Mesothelial cell of epicardium (in vitro differentiated cells): ENCODE measurements around the gene PROSER1. TPM values are rescaled to one million over a fixed set of nuclear protein-coding genes. Genes with fewer than 3 reads are reported as not detected.
"Not testable (repeated sequence)": the region's sequence is repeated elsewhere in the genome, so short reads cannot be mapped to it uniquely, and the experiment has no call there.

Source experiments
- DNase-seq, 2 experiments: peaks; one replicate each; pipeline ENCODE4 v3.0.0; 2021; ENCODE audit warnings: low spot score in 2 of 2; ENCODE audit not compliant: unreplicated experiment in 2 of 2
- H3K27ac Mint-ChIP-seq: 2 replicates; pipeline ENCODE4 v1.8.0; 2021; ENCODE audit warnings: mixed read lengths
- H3K27me3 Mint-ChIP-seq: 2 replicates; pipeline ENCODE4 v1.8.0; 2021; ENCODE audit warnings: low read depth, mixed read lengths
- H3K36me3 Mint-ChIP-seq: 2 replicates; pipeline ENCODE4 v1.8.0; 2021; ENCODE audit warnings: mixed read lengths
- H3K4me1 Mint-ChIP-seq: 2 replicates; pipeline ENCODE4 v1.8.0; 2021; ENCODE audit warnings: mixed read lengths
- H3K4me3 Mint-ChIP-seq: 2 replicates; pipeline ENCODE4 v1.8.0; 2021; ENCODE audit warnings: mild to moderate bottlenecking, moderate library complexity, mixed read lengths
- H3K9me3 Mint-ChIP-seq: 2 replicates; pipeline ENCODE4 v1.8.0; 2021; ENCODE audit warnings: mixed read lengths
- CTCF ChIP-seq: fragments of 200-600 bp; sonication (generic); IDR thresholded peaks from one replicate; pipeline ENCODE4 v1.5.0; 2021; ENCODE audit warnings: antibody characterized with exemption; ENCODE audit not compliant: unreplicated experiment
- total RNA-seq: library from RNA; stranded (reverse); gene quantifications from 3 replicates; pipeline ENCODE4 v1.2.1, GENCODE V29; 2021

Gene PROSER1
- total RNA-seq: 54.4 to 58.8 TPM (median 58.0 TPM) in 3 replicates

GRCh38 chr13:39037880-39038568 is at the start of gene PROSER1, which contains the start of gene NHLRC3:
PROSER1 (minus strand) TSS chr13:39038089; CDS start chr13:39037242, 847 bp downstream.
NHLRC3 (plus strand) TSS chr13:39038456; CDS start chr13:39038640, 184 bp downstream.
- H3K9me3 Mint-ChIP-seq: no peaks in the 10 kb centered on the region
- peak; percentile 12 for TF ChIP-seq CTCF
- peak within 1 kb of the TSS; percentile 98 for H3K27ac Mint-ChIP-seq
- no peaks in the 10 kb centered on the region for H3K27me3 Mint-ChIP-seq
- peaks cover 3% of the 10 kb centered on the region for H3K36me3 Mint-ChIP-seq
- peak; percentile 66 to 80 for DNase-seq
- peaks cover 52% of the 10 kb centered on the region for H3K4me1 Mint-ChIP-seq
- H3K4me3 Mint-ChIP-seq: peak within 1 kb of the TSS; percentile 97

GRCh38 chr13:39086251-39086945 is 48.5 kb upstream of the PROSER1 start:
- H3K36me3 Mint-ChIP-seq, H3K4me1 Mint-ChIP-seq, H3K4me3 Mint-ChIP-seq, H3K27me3 Mint-ChIP-seq, DNase-seq, H3K27ac Mint-ChIP-seq: not testable (repeated sequence)
- H3K9me3 Mint-ChIP-seq: peaks cover 21% of the 10 kb centered on the region

GRCh38 chr13:39073983-39074382 is 36.1 kb upstream of the PROSER1 start:
- no peak for TF ChIP-seq CTCF
- Mint-ChIP-seq H3K9me3 (peaks cover 43% of the 10 kb centered on the region), H3K4me1 (no peaks in the 10 kb centered on the region)

GRCh38 chr13:39072842-39073241 is 35.0 kb upstream of the PROSER1 start:
- H3K4me1 Mint-ChIP-seq: no peaks in the 10 kb centered on the region
- no peak for TF ChIP-seq CTCF
- no peak overlapping the region for H3K27ac Mint-ChIP-seq
- H3K9me3 Mint-ChIP-seq: peaks cover 33% of the 10 kb centered on the region
- H3K27me3 Mint-ChIP-seq: peaks cover 42% of the 10 kb centered on the region
- H3K36me3 Mint-ChIP-seq: no peaks in the 10 kb centered on the region
- no peak overlapping the region for H3K4me3 Mint-ChIP-seq
- DNase-seq: no peak

More at GRCh38 chr13:39073983-39074382, 36.1 kb upstream of the PROSER1 start:
- no peak overlapping the region for H3K4me3 Mint-ChIP-seq
- H3K27me3 Mint-ChIP-seq: peaks cover 45% of the 10 kb centered on the region
- H3K27ac Mint-ChIP-seq: no peak overlapping the region
- no peak for DNase-seq
- H3K36me3 Mint-ChIP-seq: no peaks in the 10 kb centered on the region

- H3K9me3 Mint-ChIP-seq: peaks cover 34% of the 10 kb centered on the region
- no peak overlapping the region for H3K27ac Mint-ChIP-seq
- no peaks in the 10 kb centered on the region for H3K27me3 Mint-ChIP-seq
- H3K36me3 Mint-ChIP-seq: peaks cover 17% of the 10 kb centered on the region
- no peak for TF ChIP-seq CTCF
- H3K4me3 Mint-ChIP-seq: no peak overlapping the region
- H3K4me1 Mint-ChIP-seq: no peaks in the 10 kb centered on the region
- no peak for DNase-seq
Observed at GRCh38 chr13:39062004-39062403, 24.1 kb upstream of the PROSER1 start.

- no peaks in the 10 kb centered on the region for H3K4me1 Mint-ChIP-seq
- no peak for TF ChIP-seq CTCF
- DNase-seq: no peak
- peaks cover 37% of the 10 kb centered on the region for H3K9me3 Mint-ChIP-seq
- H3K36me3 Mint-ChIP-seq: peaks cover 25% of the 10 kb centered on the region
- no peak overlapping the region for H3K4me3 Mint-ChIP-seq
- no peak overlapping the region for H3K27ac Mint-ChIP-seq
- no peaks in the 10 kb centered on the region for H3K27me3 Mint-ChIP-seq
Observed at GRCh38 chr13:39058040-39058439, 20.2 kb upstream of the PROSER1 start.
